GM12874 (cell line): ENCODE data around the gene IL17A.

Experiments used
- CTCF ChIP-seq: IDR thresholded peaks from 2 replicates; pipeline ENCODE4 v1.5.1; 2011; ENCODE audit warnings: low read depth, mild to moderate bottlenecking, control low read depth, low read length, moderate library complexity; ENCODE audit not compliant: insufficient read depth

Gene IL17A

GRCh38 chr6:52186075-52186474, at the start of gene IL17A:
Gene IL17A (plus strand): TSS chr6:52186375. CDS start chr6:52186432, 57 bp downstream.
- no peak for TF ChIP-seq CTCF

GRCh38 chr6:52136934-52137467, 49.2 kb upstream of the IL17A start:
- no peak for TF ChIP-seq CTCF

- no peak for TF ChIP-seq CTCF
These were observed 47.9 kb upstream of the IL17A start for GRCh38 chr6:52138284-52138683.

GRCh38 chr6:52139985-52140680, 46.0 kb upstream of the IL17A start:
- TF ChIP-seq CTCF, result no peak

- TF ChIP-seq CTCF, result no peak
These were observed 44.6 kb upstream of the IL17A start for GRCh38 chr6:52141596-52141995.

- no peak for TF ChIP-seq CTCF
These were observed 43.6 kb upstream of the IL17A start for GRCh38 chr6:52142556-52142955.

GRCh38 chr6:52143551-52143950, 42.6 kb upstream of the IL17A start:
- TF ChIP-seq CTCF, result no peak
